ENCODE measurements around the gene DIS3L2. TPM values are rescaled to one million over a fixed set of nuclear protein-coding genes. Genes with fewer than 3 reads are reported as not detected.

The DIS3L2 gene
- total and polyA plus RNA-seq, 2 experiments from 2014 or later = 15.2 to 25.3 TPM

GRCh38 chr2:232377319-232377718, 415.8 kb downstream of the DIS3L2 start:
- Histone ChIP-seq H3K36me3 (ENCODE audit: insufficient read depth) (no peaks in the 10 kb centered on the region), H3K4me3 (no peak overlapping the region), H3K79me2 (replicated peaks; ENCODE audit: insufficient read depth) (no peaks in the 10 kb centered on the region), H4K20me1 (replicated peaks; ENCODE audit: insufficient read depth) (no peaks in the 10 kb centered on the region), H2AFZ (no peak overlapping the region), H3K27ac (ENCODE audit: low read depth) (no peak overlapping the region), H3K27me3 (ENCODE audit: insufficient read depth) (peaks cover 8% of the 10 kb centered on the region), H3K4me1 (ENCODE audit: insufficient read depth) (peaks cover 7% of the 10 kb centered on the region; the same call in 1 of the 2 replicates), H3F3A (replicated peaks; ENCODE audit: low read depth) (0 out of 2 replicates have a peak, but pooled peaks cover 4% of the 10 kb centered on the region), H3K9me2 (ENCODE audit: insufficient read depth) (no peaks in the 10 kb centered on the region), H3K4me2 (no peak overlapping the region)
- Mint-ChIP-seq H3K4me1 (peaks cover 15% of the 10 kb centered on the region), H3K27me3 (ENCODE audit: insufficient read depth, low read depth, poor library complexity) (peaks cover 6% of the 10 kb centered on the region), H3K4me3 (no peak overlapping the region), H3K27ac (no peak overlapping the region), H3K9me3 (no peaks in the 10 kb centered on the region), H3K36me3 (ENCODE audit: low read depth) (no peaks in the 10 kb centered on the region)
- TF ChIP-seq ZNF114 (CRISPR knock-in tag; IDR thresholded peaks at IDR 0.05) = no peak
- no peak for TF ChIP-seq CTCF (conservative IDR thresholded peaks at IDR 0.05; ENCODE audit: low read depth in 2 of 2)
- no peak for TF ChIP-seq EZH2phosphoT487 (IDR thresholded peaks at IDR 0.05; ENCODE audit: unreplicated experiment)
- no peak for TF ChIP-seq REST (IDR thresholded peaks at IDR 0.05; ENCODE audit: unreplicated experiment)
- TF ChIP-seq ZNF462 (CRISPR knock-in tag; IDR thresholded peaks at IDR 0.05) = no peak
- TF ChIP-seq NANOG (IDR thresholded peaks at IDR 0.05; ENCODE audit: borderline replicate concordance) = no peak
- no peak for TF ChIP-seq EZH2 (IDR thresholded peaks at IDR 0.05; ENCODE audit: low read depth, unreplicated experiment)
- TF ChIP-seq ETS1 (IDR thresholded peaks at IDR 0.05) = no peak
- TF ChIP-seq POLR2AphosphoS5 (IDR thresholded peaks at IDR 0.05; ENCODE audit: low read depth) = no peak
- no peak for TF ChIP-seq ZNF331 (CRISPR knock-in tag; IDR thresholded peaks at IDR 0.05; ENCODE audit: low read depth)
- TF ChIP-seq CREB1 (CRISPR knock-in tag; IDR thresholded peaks at IDR 0.05; ENCODE audit: low read depth) = no peak
- no peak for TF ChIP-seq STAT1 (IDR thresholded peaks at IDR 0.05; ENCODE audit: unreplicated experiment)
- no peak for TF ChIP-seq JUNB (IDR thresholded peaks at IDR 0.05; ENCODE audit: unreplicated experiment)
- ATAC-seq (no peak), DNase-seq (ENCODE audit: low spot score) (no peak)
